ENCODE results near the gene RDH12. TPM values are rescaled to one million over a fixed set of nuclear protein-coding genes. Genes with fewer than 3 reads are reported as not detected.
"Not testable (repeated sequence)": the region's sequence is repeated elsewhere in the genome, so short reads cannot be mapped to it uniquely, and the experiment has no call there.

The RDH12 gene
- polyA plus RNA-seq, 1 experiment, result not detected

- Histone ChIP-seq H3K9me3 (ENCODE audit: control insufficient read depth, insufficient read depth, low read length) (no peaks in the 10 kb centered on the region), H3K27me3 (ENCODE audit: control insufficient read depth, insufficient read depth, low read length) (peaks cover 8% of the 10 kb centered on the region), H3K4me3 (ENCODE audit: low read depth, low read length) (no peak overlapping the region), H3K27ac (ENCODE audit: low read depth, low read length) (no peak overlapping the region)
- ChIA-PET POLR2A (no interaction called here), CTCF (no interaction called here)
- no peak for TF ChIP-seq CTCF (IDR thresholded peaks at IDR 0.05; ENCODE audit: low read depth, low read length)
- no peak for DNase-seq (ENCODE audit: low read depth, low spot score)
Observed at GRCh38 chr14:67710209-67710608, 8.5 kb downstream of the RDH12 start.

- DNase-seq (ENCODE audit: low read depth, low spot score), result no peak
- no peak for TF ChIP-seq CTCF (IDR thresholded peaks at IDR 0.05; ENCODE audit: low read depth, low read length)
- ChIA-PET POLR2A (no interaction called here), CTCF (interaction anchor here (0.9 to 1.2 kb wide), 2 partner anchors 13 to 98 kb away, joined by 3 to 4 read pairs; partner anchors contain the start of gene ARG2)
- Histone ChIP-seq H3K27me3 (ENCODE audit: control insufficient read depth, insufficient read depth, low read length) (peaks cover 11% of the 10 kb centered on the region), H3K9me3 (ENCODE audit: control insufficient read depth, insufficient read depth, low read length) (no peaks in the 10 kb centered on the region), H3K4me3 (ENCODE audit: low read depth, low read length) (no peak overlapping the region), H3K27ac (ENCODE audit: low read depth, low read length) (no peak overlapping the region)
Observed at GRCh38 chr14:67717048-67717447, 15.4 kb downstream of the RDH12 start.

GRCh38 chr14:67718265-67718664, 16.6 kb downstream of the RDH12 start:
- CTCF ChIA-PET, result interaction anchor here (1.2 kb wide), 1 partner anchor 14 kb away, joined by 4 read pairs; no protein-coding TSS in a partner anchor
- POLR2A ChIA-PET, result interaction anchor here (0.9 kb wide), 1 partner anchor 43 kb away, joined by 4 read pairs; no protein-coding TSS in a partner anchor
- Histone ChIP-seq H3K9me3 (ENCODE audit: control insufficient read depth, insufficient read depth, low read length) (no peaks in the 10 kb centered on the region), H3K4me3 (ENCODE audit: low read depth, low read length) (no peak overlapping the region), H3K27ac (ENCODE audit: low read depth, low read length) (no peak overlapping the region), H3K27me3 (ENCODE audit: control insufficient read depth, insufficient read depth, low read length) (peaks cover 22% of the 10 kb centered on the region)
- no peak for DNase-seq (ENCODE audit: low read depth, low spot score)
- no peak for TF ChIP-seq CTCF (IDR thresholded peaks at IDR 0.05; ENCODE audit: low read depth, low read length)

GRCh38 chr14:67719385-67719784, 17.7 kb downstream of the RDH12 start:
- POLR2A ChIA-PET; H3K9me3 ChIP-seq (ENCODE audit: control insufficient read depth, insufficient read depth, low read length); H3K4me3 ChIP-seq (ENCODE audit: low read depth, low read length); CTCF ChIA-PET; H3K27ac ChIP-seq (ENCODE audit: low read depth, low read length); DNase-seq (ENCODE audit: low read depth, low spot score): not testable (repeated sequence)
- peaks cover 30% of the 10 kb centered on the region for H3K27me3 ChIP-seq (ENCODE audit: control insufficient read depth, insufficient read depth, low read length)

GRCh38 chr14:67719866-67720265, 18.2 kb downstream of the RDH12 start:
- no peak for TF ChIP-seq CTCF (IDR thresholded peaks at IDR 0.05; ENCODE audit: low read depth, low read length)
- DNase-seq (ENCODE audit: low read depth, low spot score), result no peak
- peaks cover 29% of the 10 kb centered on the region for H3K27me3 ChIP-seq (ENCODE audit: control insufficient read depth, insufficient read depth, low read length)
- no peak overlapping the region for H3K27ac ChIP-seq (ENCODE audit: low read depth, low read length)
- ChIA-PET POLR2A (no interaction called here), CTCF (interaction anchor here (1.2 kb wide), 1 partner anchor 16 kb away, joined by 3 read pairs; no protein-coding TSS in a partner anchor)
- H3K9me3 ChIP-seq (ENCODE audit: control insufficient read depth, insufficient read depth, low read length), result no peaks in the 10 kb centered on the region
- H3K4me3 ChIP-seq (ENCODE audit: low read depth, low read length), result no peak overlapping the region
